Measurements from ENCODE around the gene TWIST2.

DNA sequence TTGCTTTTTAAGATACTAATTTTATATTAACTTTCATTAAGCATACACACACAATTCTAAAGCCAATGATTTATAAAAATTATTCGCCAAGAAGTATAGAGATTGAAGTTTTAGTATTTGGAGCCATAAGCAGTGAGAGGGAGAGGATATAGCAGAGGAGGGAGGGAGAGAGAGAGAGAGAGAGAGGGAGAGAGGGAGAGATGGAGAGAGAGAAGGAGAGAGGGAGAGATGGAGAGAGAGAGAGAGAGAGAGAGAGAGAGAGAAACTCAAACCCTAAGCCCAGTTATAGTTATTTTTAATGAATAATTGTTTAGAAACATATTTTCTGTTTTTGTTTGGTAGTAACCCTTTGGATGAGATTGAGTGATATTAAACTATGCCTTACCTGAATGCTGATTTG is 5.3 kb downstream of the TWIST2 start:
- TF ChIP-seq, protein P1, sequence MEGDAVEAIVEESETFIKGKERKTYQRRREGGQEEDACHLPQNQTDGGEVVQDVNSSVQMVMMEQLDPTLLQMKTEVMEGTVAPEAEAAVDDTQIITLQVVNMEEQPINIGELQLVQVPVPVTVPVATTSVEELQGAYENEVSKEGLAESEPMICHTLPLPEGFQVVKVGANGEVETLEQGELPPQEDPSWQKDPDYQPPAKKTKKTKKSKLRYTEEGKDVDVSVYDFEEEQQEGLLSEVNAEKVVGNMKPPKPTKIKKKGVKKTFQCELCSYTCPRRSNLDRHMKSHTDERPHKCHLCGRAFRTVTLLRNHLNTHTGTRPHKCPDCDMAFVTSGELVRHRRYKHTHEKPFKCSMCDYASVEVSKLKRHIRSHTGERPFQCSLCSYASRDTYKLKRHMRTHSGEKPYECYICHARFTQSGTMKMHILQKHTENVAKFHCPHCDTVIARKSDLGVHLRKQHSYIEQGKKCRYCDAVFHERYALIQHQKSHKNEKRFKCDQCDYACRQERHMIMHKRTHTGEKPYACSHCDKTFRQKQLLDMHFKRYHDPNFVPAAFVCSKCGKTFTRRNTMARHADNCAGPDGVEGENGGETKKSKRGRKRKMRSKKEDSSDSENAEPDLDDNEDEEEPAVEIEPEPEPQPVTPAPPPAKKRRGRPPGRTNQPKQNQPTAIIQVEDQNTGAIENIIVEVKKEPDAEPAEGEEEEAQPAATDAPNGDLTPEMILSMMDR (IDR thresholded peaks at IDR 0.05) = no peak
- no peak for TF ChIP-seq POLR2A (IDR thresholded peaks at IDR 0.05)
